Measurements from ENCODE around the gene CD58. TPM values are rescaled to one million over a fixed set of nuclear protein-coding genes. Genes with fewer than 3 reads are reported as not detected.

The CD58 gene
- total RNA-seq, 2 experiments from 2014 or later: 8.1 to 8.2 TPM

DNA sequence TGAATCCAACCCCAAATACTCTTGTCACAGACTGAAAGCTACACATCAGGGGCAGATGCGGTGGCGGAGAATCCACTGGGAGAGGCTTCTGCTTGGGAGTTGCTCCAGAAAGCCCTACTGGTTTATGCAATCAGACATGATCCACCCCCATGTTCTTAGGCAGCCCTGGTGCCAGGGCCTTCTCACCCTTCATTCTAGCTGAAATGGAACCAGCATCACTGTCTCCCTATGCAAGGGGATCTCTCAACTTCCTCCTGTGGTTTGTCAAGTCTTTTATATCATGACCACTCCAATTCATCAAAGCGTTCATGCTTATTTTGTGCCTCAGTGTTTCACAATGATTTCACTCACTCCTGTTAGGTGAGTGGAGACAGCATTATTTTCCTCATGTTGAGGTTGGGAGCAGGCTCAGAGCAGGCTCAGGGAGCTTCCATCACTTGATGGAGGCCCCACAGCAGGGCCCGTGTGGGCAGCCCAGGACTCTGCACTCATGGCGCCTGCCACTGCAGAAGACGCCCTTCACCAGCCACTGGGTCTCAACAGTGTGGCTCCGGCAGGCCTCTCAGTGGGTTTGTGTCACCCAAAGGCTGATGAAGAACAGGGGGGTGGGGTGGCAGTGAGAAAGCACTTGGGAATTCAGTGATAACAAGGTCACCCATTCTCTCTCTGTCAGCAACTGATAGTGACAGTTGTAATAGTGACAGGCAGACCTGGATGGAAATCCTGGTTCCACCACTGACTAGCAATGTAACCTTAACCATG lies 67.1 kb downstream of the CD58 start:
- H3K27me3 Mint-ChIP-seq: no peaks in the 10 kb centered on the region
- peak; percentile 43 for DNase-seq
- peaks cover 45% of the 10 kb centered on the region for H3K4me1 Mint-ChIP-seq
- peak overlapping the region; percentile 22 for H3K4me3 Mint-ChIP-seq
- H3K9me3 Mint-ChIP-seq: no peaks in the 10 kb centered on the region
- peak overlapping the region; percentile 89 for H3K27ac Mint-ChIP-seq
- H3K36me3 Mint-ChIP-seq: no peaks in the 10 kb centered on the region

DNA sequence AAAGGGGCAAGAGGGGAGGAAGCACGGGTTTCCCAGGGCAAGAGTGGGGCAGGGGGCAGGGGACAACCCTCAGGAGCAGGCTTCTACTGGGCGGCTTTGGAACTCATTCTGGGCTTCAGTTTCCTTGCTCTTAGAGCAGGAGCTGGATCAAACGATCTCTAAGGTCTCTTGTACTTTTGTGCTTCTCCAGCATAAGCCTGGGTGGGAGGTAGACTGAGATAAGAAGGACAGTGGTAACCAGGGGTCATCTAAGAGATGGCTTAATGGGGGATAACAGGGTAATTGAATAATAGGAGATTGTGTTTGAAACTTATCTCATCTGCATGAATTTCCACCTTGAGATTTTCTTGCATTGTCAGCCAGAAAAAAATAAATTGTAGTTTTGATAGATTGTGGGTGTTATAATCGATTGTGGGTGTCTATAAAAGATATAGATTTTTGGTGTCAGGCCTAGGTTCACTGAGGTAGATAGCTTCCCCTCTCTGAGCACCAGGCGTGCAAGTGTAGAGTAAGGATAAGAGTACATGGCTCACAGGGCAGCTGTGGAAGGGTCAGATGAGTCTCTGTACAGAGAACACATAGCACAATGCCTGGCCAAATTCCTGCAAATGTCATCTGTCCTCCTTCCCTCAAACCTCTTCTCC lies 68.0 kb downstream of the CD58 start:
- H3K4me3 Mint-ChIP-seq: no peak overlapping the region
- DNase-seq: no peak
- H3K9me3 Mint-ChIP-seq: no peaks in the 10 kb centered on the region
- H3K27ac Mint-ChIP-seq: peak overlapping the region; percentile 89
- H3K27me3 Mint-ChIP-seq: no peaks in the 10 kb centered on the region
- no peaks in the 10 kb centered on the region for H3K36me3 Mint-ChIP-seq
- H3K4me1 Mint-ChIP-seq: peaks cover 37% of the 10 kb centered on the region

DNA sequence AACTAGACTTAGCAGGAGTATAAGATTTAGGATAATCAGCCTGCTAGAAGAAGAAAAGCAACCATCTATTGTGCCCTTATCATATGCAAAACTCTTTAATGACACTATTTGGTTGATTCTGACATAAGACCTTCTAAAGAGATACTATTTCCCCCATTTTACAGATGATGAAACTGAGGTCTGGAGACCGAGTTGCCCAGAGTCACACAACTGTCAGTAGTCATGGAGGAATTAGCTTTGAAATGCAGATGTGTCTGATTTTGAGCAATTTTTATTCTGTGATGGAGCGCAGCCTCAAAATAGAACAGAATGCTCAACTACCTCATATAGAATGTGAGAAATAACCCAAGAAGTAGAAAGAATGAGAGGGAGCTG lies 69.0 kb downstream of the CD58 start:
- H3K9me3 Mint-ChIP-seq: no peaks in the 10 kb centered on the region
- H3K4me3 Mint-ChIP-seq: no peak overlapping the region
- H3K36me3 Mint-ChIP-seq: no peaks in the 10 kb centered on the region
- DNase-seq: no peak
- H3K4me1 Mint-ChIP-seq: peaks cover 34% of the 10 kb centered on the region
- H3K27me3 Mint-ChIP-seq: no peaks in the 10 kb centered on the region
- no peak overlapping the region for H3K27ac Mint-ChIP-seq

DNA sequence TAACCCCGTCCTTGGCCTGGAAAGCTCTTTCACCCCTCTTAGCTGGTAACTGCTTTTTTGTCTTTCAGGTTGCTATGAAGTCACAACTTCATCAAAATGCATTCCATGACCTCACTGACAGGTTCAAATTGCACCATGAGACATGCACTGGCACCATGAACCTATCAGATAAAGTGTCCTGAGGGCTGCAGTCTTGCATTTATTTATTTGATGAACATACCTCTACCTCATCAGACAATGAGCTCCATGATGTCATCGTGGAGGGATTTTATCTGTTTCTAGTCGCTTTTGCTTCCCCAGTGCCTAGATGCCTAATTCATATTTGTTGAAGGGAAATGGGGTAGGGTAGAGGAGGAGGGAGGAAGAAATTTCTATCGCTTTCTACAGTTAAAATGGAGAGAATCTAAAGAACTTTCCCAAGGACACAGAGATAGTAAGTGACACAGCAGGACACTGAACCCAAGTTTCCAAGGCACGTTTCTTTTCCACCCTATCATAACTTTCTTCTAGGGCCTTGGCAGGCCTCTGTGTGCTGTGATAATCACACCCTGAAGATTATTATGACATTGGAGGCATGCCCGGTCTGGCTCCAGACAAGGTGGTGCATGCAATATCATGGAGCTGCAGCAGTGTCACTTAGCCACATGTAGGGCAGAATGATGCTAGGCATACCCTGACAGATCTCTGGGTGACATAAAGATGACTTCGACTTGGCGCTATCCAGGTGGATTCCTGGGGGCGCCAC lies 69.5 kb downstream of the CD58 start:
- Mint-ChIP-seq H3K27ac (no peak overlapping the region), H3K36me3 (no peaks in the 10 kb centered on the region), H3K4me3 (no peak overlapping the region), H3K4me1 (peaks cover 37% of the 10 kb centered on the region), H3K9me3 (no peaks in the 10 kb centered on the region), H3K27me3 (no peaks in the 10 kb centered on the region)
- no peak for DNase-seq

DNA sequence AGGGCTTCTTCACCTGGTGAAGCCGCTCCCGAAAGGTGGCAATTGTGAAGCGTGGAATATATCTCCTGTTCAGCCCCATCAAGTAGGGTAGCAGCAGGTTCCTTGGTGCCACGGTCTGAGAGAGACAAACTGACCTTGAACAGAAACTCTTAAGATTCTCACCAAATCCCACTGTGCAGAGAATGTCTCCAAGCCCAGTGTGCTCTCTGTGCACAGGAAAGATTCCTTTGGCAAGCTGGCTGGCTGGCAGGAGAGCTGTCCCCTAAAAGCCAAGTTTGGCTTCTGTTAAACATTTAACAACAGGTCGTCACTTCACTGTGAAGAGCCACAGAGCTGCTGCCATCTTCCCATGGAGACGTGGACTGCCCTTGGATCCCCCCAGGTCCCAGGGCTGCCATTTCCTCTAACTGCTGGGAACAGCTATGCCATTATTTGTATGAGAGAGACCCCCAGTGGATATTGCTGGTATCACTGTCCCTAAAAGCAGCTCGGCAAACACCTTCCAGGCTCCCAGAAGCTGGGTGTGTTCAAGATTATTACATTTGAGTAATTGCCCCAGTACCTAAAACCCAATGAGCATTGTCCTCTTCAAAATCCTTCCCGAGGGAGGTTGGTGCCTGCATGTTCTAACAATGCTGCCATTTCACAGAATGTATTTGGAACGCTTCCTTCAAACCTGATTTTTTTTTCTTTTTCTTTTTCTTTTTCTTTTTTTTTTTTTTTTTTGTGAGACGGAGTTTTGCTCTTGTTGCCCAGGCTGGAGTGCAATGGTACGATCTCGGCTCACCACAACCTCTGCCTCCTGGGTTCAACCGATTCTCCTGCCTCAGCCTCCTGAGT lies 71.8 kb downstream of the CD58 start:
- Mint-ChIP-seq H3K27me3 (no peaks in the 10 kb centered on the region), H3K4me3 (no peak overlapping the region), H3K4me1 (peaks cover 25% of the 10 kb centered on the region), H3K9me3 (no peaks in the 10 kb centered on the region), H3K27ac (no peak overlapping the region), H3K36me3 (no peaks in the 10 kb centered on the region)
- DNase-seq: peak; percentile 44

DNA sequence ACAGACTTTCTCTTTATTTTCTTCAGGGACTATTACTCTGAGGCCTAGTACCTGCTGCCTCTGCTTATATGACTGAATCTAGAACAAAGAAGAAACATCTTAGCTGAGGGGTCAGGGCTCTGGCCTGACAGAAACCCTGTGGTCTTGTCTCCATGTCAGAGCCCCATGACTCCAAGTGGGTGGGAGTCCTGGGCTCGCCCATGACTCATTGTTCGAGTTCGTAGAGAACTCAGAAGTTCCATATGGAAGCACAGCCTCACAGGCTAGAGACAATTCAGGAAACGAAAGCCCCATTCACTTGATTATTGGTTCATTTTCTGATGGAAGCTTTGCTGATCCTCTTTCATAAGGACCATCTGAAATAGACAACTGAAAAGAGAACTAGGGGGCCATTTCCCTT lies 73.2 kb downstream of the CD58 start:
- Mint-ChIP-seq H3K36me3 (no peaks in the 10 kb centered on the region), H3K27ac (no peak overlapping the region), H3K27me3 (no peaks in the 10 kb centered on the region), H3K4me1 (peaks cover 12% of the 10 kb centered on the region), H3K9me3 (no peaks in the 10 kb centered on the region), H3K4me3 (no peak overlapping the region)
- no peak for DNase-seq

DNA sequence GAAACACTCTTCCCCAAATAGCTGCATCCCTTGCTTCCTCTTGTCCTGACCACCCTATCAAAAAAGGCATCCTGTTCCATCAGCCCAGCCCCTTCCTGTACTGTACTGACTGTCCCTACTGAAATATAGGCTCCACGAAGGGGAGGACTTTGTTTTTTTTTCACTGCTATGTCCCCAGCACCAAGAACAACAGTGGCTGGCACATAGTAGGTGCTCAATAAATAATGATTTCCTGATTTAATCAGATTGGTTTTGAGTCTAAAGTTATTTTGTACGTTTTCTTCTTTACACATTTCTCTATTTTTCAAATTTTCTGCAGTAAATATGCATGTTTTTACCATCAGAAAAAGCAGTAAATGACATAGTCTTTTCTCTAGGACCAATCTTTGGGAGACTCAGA lies 73.9 kb downstream of the CD58 start:
- Mint-ChIP-seq H3K27me3 (no peaks in the 10 kb centered on the region), H3K9me3 (no peaks in the 10 kb centered on the region), H3K36me3 (no peaks in the 10 kb centered on the region), H3K27ac (no peak overlapping the region), H3K4me3 (no peak overlapping the region), H3K4me1 (peaks cover 12% of the 10 kb centered on the region)
- no peak for DNase-seq

DNA sequence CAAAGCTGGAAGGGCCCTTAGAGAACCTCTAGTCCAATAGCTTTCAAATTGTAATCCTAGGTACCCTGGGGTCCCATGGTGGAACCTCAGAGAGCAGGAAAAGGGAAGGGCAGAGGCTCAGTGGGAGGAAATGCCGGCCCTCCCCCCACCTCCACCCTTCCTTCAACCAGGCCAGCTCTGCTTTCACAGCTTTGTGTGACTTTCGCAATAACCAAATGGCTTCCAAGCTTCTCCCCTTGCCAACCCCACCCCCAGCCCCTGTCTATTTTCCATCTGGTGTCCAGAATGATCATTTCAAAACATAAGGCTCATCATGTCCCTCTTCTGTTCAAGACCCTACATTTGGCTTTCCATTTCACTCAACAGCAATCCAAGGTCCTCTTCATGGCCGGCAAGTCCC lies 74.4 kb downstream of the CD58 start:
- Mint-ChIP-seq H3K9me3 (no peaks in the 10 kb centered on the region), H3K27ac (no peak overlapping the region), H3K4me1 (peaks cover 13% of the 10 kb centered on the region), H3K36me3 (no peaks in the 10 kb centered on the region), H3K4me3 (no peak overlapping the region), H3K27me3 (no peaks in the 10 kb centered on the region)
- no peak for DNase-seq

DNA sequence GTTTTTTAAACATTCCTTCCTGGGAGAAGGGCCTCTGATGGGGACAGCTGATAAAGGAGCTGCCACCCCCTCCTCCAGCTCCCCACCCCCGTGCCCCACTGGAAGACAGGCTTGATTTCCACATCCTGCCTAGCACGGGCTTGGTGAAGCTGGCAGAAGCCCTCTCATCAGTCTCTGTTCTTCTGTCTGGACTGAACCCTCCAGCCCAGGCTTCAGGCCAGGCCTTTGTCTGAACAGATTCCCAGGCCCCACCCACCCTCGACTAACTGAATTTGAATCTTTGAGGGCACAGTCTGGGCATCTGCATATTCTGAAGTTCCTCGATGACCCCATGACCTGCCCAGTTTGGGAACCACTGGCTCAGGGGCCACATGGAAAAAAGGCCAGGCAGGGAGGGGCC lies 75.3 kb downstream of the CD58 start:
- Mint-ChIP-seq H3K4me3 (no peak overlapping the region), H3K9me3 (no peaks in the 10 kb centered on the region), H3K27ac (no peak overlapping the region), H3K36me3 (no peaks in the 10 kb centered on the region), H3K27me3 (no peaks in the 10 kb centered on the region), H3K4me1 (peaks cover 13% of the 10 kb centered on the region)
- no peak for DNase-seq

DNA sequence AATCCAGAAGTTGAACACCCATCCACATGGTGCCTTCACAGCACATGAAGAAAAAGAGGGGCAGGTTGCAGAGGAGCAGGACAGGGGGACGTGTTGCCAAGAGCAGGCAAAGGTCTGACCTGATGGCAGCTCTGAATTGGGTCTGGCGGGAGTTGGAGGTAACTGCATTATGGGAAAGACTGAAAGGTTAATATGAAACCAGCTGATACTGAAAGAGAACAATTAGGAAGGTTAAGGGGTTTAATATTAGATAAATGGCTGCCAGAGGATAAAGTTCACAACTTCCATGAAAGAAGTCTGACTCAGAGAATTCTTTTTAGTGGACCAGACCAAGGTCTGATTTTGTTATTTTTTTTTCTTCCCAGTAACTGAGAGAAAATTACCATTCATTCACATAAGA lies 76.1 kb downstream of the CD58 start:
- Mint-ChIP-seq H3K4me1 (peaks cover 13% of the 10 kb centered on the region), H3K4me3 (no peak overlapping the region), H3K27me3 (no peaks in the 10 kb centered on the region), H3K9me3 (no peaks in the 10 kb centered on the region), H3K36me3 (no peaks in the 10 kb centered on the region), H3K27ac (no peak overlapping the region)
- no peak for DNase-seq

DNA sequence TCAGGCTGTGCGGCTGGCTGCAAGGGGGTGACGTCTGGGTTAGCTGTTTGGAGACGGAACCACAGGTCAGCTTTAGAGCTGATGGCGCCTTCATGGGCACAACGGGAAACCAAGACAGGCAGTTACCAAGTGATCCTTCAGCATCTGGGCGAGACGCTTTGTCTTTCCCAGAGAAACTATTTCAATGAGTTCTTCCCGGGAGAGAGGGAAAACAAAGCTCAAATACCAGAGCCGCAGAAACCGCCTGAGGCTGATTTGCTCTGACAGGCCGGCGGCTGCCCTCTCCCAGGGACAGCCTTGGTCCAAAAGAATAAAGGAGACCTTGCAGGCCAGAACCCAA lies 76.5 kb downstream of the CD58 start:
- Mint-ChIP-seq H3K9me3 (no peaks in the 10 kb centered on the region), H3K27ac (no peak overlapping the region), H3K4me1 (peaks cover 13% of the 10 kb centered on the region), H3K4me3 (no peak overlapping the region), H3K36me3 (no peaks in the 10 kb centered on the region), H3K27me3 (no peaks in the 10 kb centered on the region)
- DNase-seq: no peak

DNA sequence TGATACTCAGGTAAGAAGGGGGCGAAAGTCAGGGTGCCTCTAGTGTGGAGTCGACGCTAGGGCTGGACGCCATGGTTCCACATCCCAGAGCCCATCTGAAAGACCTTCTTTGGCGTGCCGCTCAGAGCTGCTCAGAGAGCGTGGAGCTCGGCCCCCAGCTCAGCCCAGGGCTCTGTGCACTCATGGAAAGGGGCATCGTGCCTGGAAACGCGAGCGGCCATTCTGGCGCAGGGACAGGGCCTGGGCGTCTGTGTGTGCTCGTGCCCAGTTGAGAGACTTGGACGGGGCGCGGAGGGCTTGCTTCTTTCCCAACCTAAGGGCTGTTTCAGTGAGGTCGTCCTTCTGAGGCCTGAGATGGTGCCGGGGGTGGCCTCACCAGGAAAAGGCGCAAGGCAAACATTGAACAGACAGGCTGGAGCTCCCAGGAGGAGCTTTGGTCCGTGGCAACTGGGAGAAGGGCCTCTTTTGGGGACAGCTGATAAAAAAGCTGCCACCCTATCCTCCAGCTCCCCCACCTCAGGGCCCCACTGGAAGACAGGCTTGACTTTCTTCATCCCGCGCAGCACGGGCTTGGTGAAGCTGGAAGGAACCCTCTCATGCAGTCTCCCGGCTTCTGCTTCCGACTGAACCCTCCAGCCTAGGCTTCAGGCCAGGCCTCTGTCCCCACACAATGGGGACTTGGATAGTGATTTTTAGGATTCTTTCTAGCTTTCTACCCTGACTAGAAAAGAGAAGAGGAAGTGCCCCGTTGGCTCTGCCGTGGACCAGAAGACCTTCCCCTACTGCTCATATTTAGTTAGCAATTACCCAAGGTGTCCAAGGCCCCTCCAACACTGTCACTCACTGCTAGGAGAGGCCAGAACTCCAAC lies 77.1 kb downstream of the CD58 start:
- no peaks in the 10 kb centered on the region for H3K27me3 Mint-ChIP-seq
- H3K4me3 Mint-ChIP-seq: no peak overlapping the region
- H3K36me3 Mint-ChIP-seq: no peaks in the 10 kb centered on the region
- H3K9me3 Mint-ChIP-seq: no peaks in the 10 kb centered on the region
- no peak for DNase-seq
- peaks cover 9% of the 10 kb centered on the region for H3K4me1 Mint-ChIP-seq
- H3K27ac Mint-ChIP-seq: no peak overlapping the region

DNA sequence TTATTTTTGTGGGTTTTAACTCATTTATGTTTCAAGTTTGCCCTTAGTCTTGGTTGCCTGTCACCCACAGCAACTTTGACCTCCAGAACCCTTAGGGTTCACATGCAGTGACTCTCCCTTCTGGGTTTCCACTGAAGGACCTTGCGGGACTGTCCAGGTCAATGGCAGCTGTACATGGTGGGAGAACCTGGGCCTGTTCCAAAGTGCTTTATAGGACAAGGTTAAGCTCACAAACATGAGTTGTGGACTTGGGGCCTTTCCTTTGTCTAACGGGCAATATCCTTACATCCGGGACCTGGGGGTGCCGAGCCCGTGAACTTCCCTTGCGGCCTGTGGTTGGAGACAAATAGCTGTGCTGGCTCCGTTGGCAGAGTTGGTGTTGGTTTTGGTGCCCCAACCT lies 77.8 kb downstream of the CD58 start:
- no peaks in the 10 kb centered on the region for H3K36me3 Mint-ChIP-seq
- H3K4me3 Mint-ChIP-seq: no peak overlapping the region
- H3K27me3 Mint-ChIP-seq: no peaks in the 10 kb centered on the region
- peaks cover 8% of the 10 kb centered on the region for H3K4me1 Mint-ChIP-seq
- H3K27ac Mint-ChIP-seq: no peak overlapping the region
- no peak for DNase-seq
- no peaks in the 10 kb centered on the region for H3K9me3 Mint-ChIP-seq

DNA sequence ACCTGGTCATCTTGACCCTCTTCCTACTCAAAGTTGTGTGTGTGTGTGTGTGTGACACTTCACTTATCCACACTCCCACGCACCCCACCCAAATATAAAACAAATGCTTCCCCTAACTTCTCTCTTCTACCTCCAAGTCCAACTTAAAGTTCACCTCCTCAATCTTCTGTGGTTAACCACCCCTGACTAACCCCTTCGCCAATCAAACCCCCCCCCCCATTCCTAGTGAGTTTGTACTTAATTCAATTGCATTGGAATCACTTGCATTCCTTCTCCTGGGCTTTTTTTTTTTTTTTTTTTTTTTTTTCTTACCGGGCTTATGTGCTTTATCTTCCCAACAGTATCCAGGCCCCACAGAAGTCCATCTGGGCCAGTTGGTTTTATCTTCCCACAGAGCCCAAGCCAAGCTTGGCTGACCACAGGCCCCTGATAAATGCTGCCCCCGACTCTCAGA lies 78.4 kb downstream of the CD58 start:
- Mint-ChIP-seq H3K4me3 (no peak overlapping the region), H3K4me1 (peaks cover 8% of the 10 kb centered on the region), H3K27me3 (no peaks in the 10 kb centered on the region), H3K36me3 (no peaks in the 10 kb centered on the region), H3K9me3 (no peaks in the 10 kb centered on the region), H3K27ac (no peak overlapping the region)
- no peak for DNase-seq

All from activated naive CD8-positive, alpha-beta T cell treated with anti-CD3 and anti-CD28 coated beads for 36 hours (primary cell).